Mammary epithelial cell (primary cell): ENCODE results near the gene YRDC.

Experiments
- CTCF ChIP-seq, 2 donors: IDR thresholded peaks in 1 of 2; conservative IDR thresholded peaks in 1 of 2; 2 replicates each; pipeline ENCODE4 v1.5.1; 2011 to 2012; ENCODE audit warnings: inconsistent platforms in 2 of 2, low read length in 2 of 2, mild to moderate bottlenecking in 2 of 2, control low read depth in 1 of 2, low read depth in 1 of 2; ENCODE audit not compliant: insufficient read depth in 1 of 2; ENCODE audit errors: extremely low read depth in 1 of 2
- EZH2 ChIP-seq: IDR thresholded peaks from 2 replicates; pipeline ENCODE4 v1.6.1; 2012; ENCODE audit warnings: low read length, inconsistent platforms, borderline replicate concordance

DNA sequence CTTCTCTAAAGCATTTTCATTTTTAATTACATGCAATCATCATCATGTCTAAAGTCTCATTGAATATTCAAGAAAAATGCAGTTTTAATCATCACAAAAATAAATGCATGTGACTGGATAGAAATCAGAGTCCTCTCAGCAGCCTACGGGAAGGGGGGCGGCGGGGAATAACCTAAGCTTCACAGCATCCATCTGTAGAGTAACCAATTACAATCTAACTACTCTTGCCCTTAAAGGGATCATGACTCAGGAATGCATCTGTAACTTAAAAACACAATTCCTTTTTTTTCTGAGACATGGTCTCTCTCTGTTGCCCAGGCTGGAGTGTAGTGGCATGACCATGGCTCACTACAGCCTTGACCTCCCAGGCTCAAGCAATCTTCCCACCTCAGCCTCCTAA is 28.8 kb upstream of the YRDC start:
- TF ChIP-seq EZH2, result no peak
- TF ChIP-seq CTCF (conservative IDR thresholded peaks at IDR 0.05 in 1 of 2, IDR thresholded peaks at IDR 0.05 in 1 of 2; ENCODE audit: extremely low read depth in 1 of 2, insufficient read depth in 1 of 2, low read depth in 1 of 2, low read length in 2 of 2), result no peak
